Effector CD4-positive, alpha-beta T cell (primary cell): ENCODE results near the gene NLGN3.

ENCODE experiments used
- DNase-seq: peaks from one replicate; pipeline ENCODE4 v3.0.0-alpha.2; 2020
- total RNA-seq: gene quantifications from one replicate; lab custom pipeline; 2026; lab: John Stamatoyannopoulos, UW

NLGN3 gene
- 6.9 reads per million, percentile 25 among the genes with 10 or more reads in this experiment for total RNA-seq

- DNase-seq: no peak
Measured at GRCh38 chrX:71144651-71145050, at the start of gene NLGN3. Gene NLGN3, plus strand, starts transcription at chrX:71144841. Its CDS starts 2,909 bp downstream, at chrX:71147750.

- no peak for DNase-seq
Measured at GRCh38 chrX:71095033-71095432, 49.6 kb upstream of the NLGN3 start.

- DNase-seq: peak; percentile 88
Measured at GRCh38 chrX:71095555-71095980, 49.1 kb upstream of the NLGN3 start, which contains the start of gene FOXO4. Gene FOXO4, plus strand, starts transcription at chrX:71095851. Its CDS starts 678 bp downstream, at chrX:71096529.

GRCh38 chrX:71095981-71096759 lies 48.5 kb upstream of the NLGN3 start:
- no peak for DNase-seq

GRCh38 chrX:71096760-71097032 lies 47.9 kb upstream of the NLGN3 start:
- DNase-seq: no peak

GRCh38 chrX:71098302-71098701 lies 46.3 kb upstream of the NLGN3 start:
- peak; percentile 82 for DNase-seq

- DNase-seq: no peak
Measured at GRCh38 chrX:71098951-71099506, 45.6 kb upstream of the NLGN3 start.

- no peak for DNase-seq
Measured at GRCh38 chrX:71099736-71100135, 44.9 kb upstream of the NLGN3 start.

- no peak for DNase-seq
Measured at GRCh38 chrX:71100581-71101505, 43.8 kb upstream of the NLGN3 start.

- no peak for DNase-seq
Measured at GRCh38 chrX:71102292-71102691, 42.3 kb upstream of the NLGN3 start.

- peak; percentile 46 for DNase-seq
Measured at GRCh38 chrX:71103110-71103983, 41.3 kb upstream of the NLGN3 start.

GRCh38 chrX:71105628-71106027 lies 39.0 kb upstream of the NLGN3 start:
- DNase-seq: no peak

GRCh38 chrX:71106427-71106826 lies 38.2 kb upstream of the NLGN3 start, which contains the start of gene CXorf65:
Gene CXorf65, minus strand, starts transcription at chrX:71106740. Its CDS starts 184 bp downstream, at chrX:71106556.
- peak; percentile 26 for DNase-seq

GRCh38 chrX:71107245-71107644 lies 37.4 kb upstream of the NLGN3 start:
- DNase-seq: no peak

- peak; percentile 28 for DNase-seq
Measured at GRCh38 chrX:71107762-71108360, 36.8 kb upstream of the NLGN3 start.

- no peak for DNase-seq
Measured at GRCh38 chrX:71109051-71109450, 35.6 kb upstream of the NLGN3 start.

GRCh38 chrX:71111141-71111843 lies 33.3 kb upstream of the NLGN3 start, which contains the start of gene IL2RG:
Gene IL2RG, minus strand, starts transcription at chrX:71111577. Its CDS starts 38 bp downstream, at chrX:71111539.
- DNase-seq: peak; percentile 77

- peak; percentile 33 for DNase-seq
Measured at GRCh38 chrX:71111921-71112431, 32.7 kb upstream of the NLGN3 start.

GRCh38 chrX:71117358-71117757 lies 27.3 kb upstream of the NLGN3 start:
- no peak for DNase-seq
